WTC11 (cell line): ENCODE results near the gene PAQR6. TPM values are rescaled to one million over a fixed set of nuclear protein-coding genes. Genes with fewer than 3 reads are reported as not detected.

Source experiments
- ATAC-seq: fragments of 200-7000 bp; cut with Tn5 transposase; 2 replicates; pipeline ENCODE4 v1.10.0; 2021; ENCODE audit warnings: mild to moderate bottlenecking, moderate library complexity
- CTCF ChIA-PET: fragments of 300-600 bp; sonication (Branson Sonifier 250); formaldehyde crosslinking; loops from one replicate; lab custom pipeline; 2021; ENCODE audit warnings: antibody characterized with exemption; lab: Charles Lee
- POLR2A ChIA-PET: fragments of 350-600 bp; sonication (Branson Sonifier 250); formaldehyde crosslinking; loops from one replicate; lab custom pipeline; 2021; ENCODE audit warnings: antibody characterized with exemption; lab: Charles Lee
- DNase-seq: peaks from one replicate; pipeline ENCODE4 v3.0.0; 2021; ENCODE audit warnings: low spot score
- H3K27ac Mint-ChIP-seq: 2 replicates; pipeline ENCODE4 v1.8.0; 2021; ENCODE audit warnings: mixed read lengths
- H3K27me3 Mint-ChIP-seq: 2 replicates; pipeline ENCODE4 v1.8.0; 2021; ENCODE audit warnings: low read depth, mild to moderate bottlenecking, moderate library complexity, mixed read lengths
- H3K36me3 Mint-ChIP-seq: 2 replicates; pipeline ENCODE4 v1.8.0; 2021; ENCODE audit warnings: mixed read lengths
- H3K4me1 Mint-ChIP-seq: 2 replicates; pipeline ENCODE4 v1.8.0; 2022; ENCODE audit warnings: mixed read lengths
- H3K4me3 Mint-ChIP-seq: 2 replicates; pipeline ENCODE4 v1.8.0; 2021; ENCODE audit warnings: mild to moderate bottlenecking, moderate library complexity, mixed read lengths
- H3K9me3 Mint-ChIP-seq: 2 replicates; pipeline ENCODE4 v1.8.0; 2021; ENCODE audit warnings: mixed read lengths
- ATF1 ChIP-seq: sonication (generic); formaldehyde crosslinking; IDR thresholded peaks from 2 replicates; pipeline ENCODE4 v1.8.1; 2023; ENCODE audit warnings: mild to moderate bottlenecking, moderate library complexity, missing genetic modification reagents
- ELF4 ChIP-seq: sonication (generic); formaldehyde crosslinking; IDR thresholded peaks from 2 replicates; pipeline ENCODE4 v1.8.1; 2022; ENCODE audit warnings: low read depth, mild to moderate bottlenecking, moderate library complexity, missing genetic modification reagents
- GABPB1 ChIP-seq: sonication (generic); formaldehyde crosslinking; IDR thresholded peaks from 2 replicates; pipeline ENCODE4 v1.8.1; 2023; ENCODE audit warnings: mild to moderate bottlenecking, missing genetic modification reagents
- IRF2 ChIP-seq: sonication (generic); formaldehyde crosslinking; IDR thresholded peaks from 2 replicates; pipeline ENCODE4 v1.8.0; 2022; ENCODE audit warnings: low read depth, missing genetic modification reagents, borderline replicate concordance
- MYBL2 ChIP-seq: sonication (generic); formaldehyde crosslinking; IDR thresholded peaks from 2 replicates; pipeline ENCODE4 v1.8.1; 2023; ENCODE audit warnings: mild to moderate bottlenecking, moderate library complexity, missing genetic modification reagents
- OVOL2 ChIP-seq: fragments of 250-450 bp; sonication (Bioruptor Pico); IDR thresholded peaks from 2 replicates; pipeline ENCODE4 v1.9.0; 2021; ENCODE audit warnings: mild to moderate bottlenecking, borderline replicate concordance
- PRRX2 ChIP-seq: fragments of 250-450 bp; sonication (Bioruptor Pico); IDR thresholded peaks from 2 replicates; pipeline ENCODE4 v1.8.0; 2021; ENCODE audit warnings: mild to moderate bottlenecking
- ZNF138 ChIP-seq: sonication (generic); formaldehyde crosslinking; conservative IDR thresholded peaks from 2 replicates; pipeline ENCODE4 v1.8.1; 2022; ENCODE audit warnings: mild to moderate bottlenecking, moderate library complexity, missing genetic modification reagents
- ZNF219 ChIP-seq: sonication (generic); formaldehyde crosslinking; IDR thresholded peaks from 2 replicates; pipeline ENCODE4 v1.8.0; 2023; ENCODE audit warnings: missing genetic modification reagents, mild to moderate bottlenecking, borderline replicate concordance
- ZNF263 ChIP-seq: sonication (generic); formaldehyde crosslinking; IDR thresholded peaks from 2 replicates; pipeline ENCODE4 v1.8.1; 2022; ENCODE audit warnings: low read depth, mild to moderate bottlenecking, moderate library complexity, missing genetic modification reagents
- total RNA-seq: library from RNA; stranded (reverse); gene quantifications from 3 replicates; pipeline ENCODE4 v1.2.3, GENCODE V29; 2021
- TF ChIP-seq, protein P1 (sequence below): sonication (generic); formaldehyde crosslinking; IDR thresholded peaks from 2 replicates; pipeline ENCODE4 v1.8.1; 2022; ENCODE audit warnings: low read depth, missing genetic modification reagents, borderline replicate concordance
- TF ChIP-seq, protein P2 (sequence below): sonication (generic); formaldehyde crosslinking; IDR thresholded peaks from 2 replicates; pipeline ENCODE4 v1.8.1; 2022; ENCODE audit warnings: mild to moderate bottlenecking, moderate library complexity, missing genetic modification reagents
- TF ChIP-seq, protein P3 (sequence below): sonication (generic); formaldehyde crosslinking; IDR thresholded peaks from 2 replicates; pipeline ENCODE4 v1.8.1; 2023; ENCODE audit warnings: mild to moderate bottlenecking, missing genetic modification reagents
- TF ChIP-seq, protein P4 (sequence below): sonication (generic); formaldehyde crosslinking; IDR thresholded peaks from 2 replicates; pipeline ENCODE4 v1.8.0; 2023; ENCODE audit warnings: mild to moderate bottlenecking, missing genetic modification reagents
- TF ChIP-seq, protein P5 (sequence below): fragments of 200-600 bp; IDR thresholded peaks from 2 replicates; pipeline ENCODE4 v1.8.0; 2022; ENCODE audit warnings: antibody characterized with exemption
- TF ChIP-seq, protein P6 (sequence below): sonication (generic); formaldehyde crosslinking; IDR thresholded peaks from 2 replicates; pipeline ENCODE4 v1.8.0; 2022; ENCODE audit warnings: missing genetic modification reagents
- TF ChIP-seq, protein P7 (sequence below): sonication (generic); formaldehyde crosslinking; IDR thresholded peaks from 2 replicates; pipeline ENCODE4 v1.8.0; 2022; ENCODE audit warnings: mild to moderate bottlenecking, missing genetic modification reagents

PAQR6 gene
- total RNA-seq, 1 experiment from 2014 or later, result 5.9 TPM

DNA sequence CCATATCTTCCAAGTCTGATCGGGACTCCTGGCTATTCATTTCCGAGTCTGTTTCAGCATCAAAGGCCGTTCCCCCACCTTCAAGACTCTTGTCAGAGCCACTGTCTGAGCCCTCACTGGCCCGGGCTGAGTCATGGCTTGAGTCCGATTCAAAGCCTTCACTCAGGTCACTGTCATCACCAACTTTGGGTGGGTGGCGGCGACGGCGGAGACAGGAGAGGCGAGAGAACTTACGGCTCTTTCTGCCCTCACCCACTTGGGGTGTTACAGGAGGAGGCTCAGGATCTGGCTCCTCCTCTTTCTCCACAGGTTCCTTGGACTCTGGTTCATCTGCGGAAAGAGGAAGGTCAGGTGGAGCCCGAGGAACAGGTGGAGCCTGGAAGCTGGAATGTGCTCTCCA lies 18.2 kb upstream of the PAQR6 start:
- H3K27ac Mint-ChIP-seq, result no peak overlapping the region; the same call in 1 of the 2 replicates
- TF ChIP-seq ZNF263 (CRISPR knock-in tag), result no peak
- no peak for TF ChIP-seq ELF4 (CRISPR knock-in tag)
- TF ChIP-seq ZNF138 (CRISPR knock-in tag), result no peak
- no peak for TF ChIP-seq PRRX2 (CRISPR knock-in tag)
- TF ChIP-seq MYBL2 (CRISPR knock-in tag), result no peak
- TF ChIP-seq, all 79 proteins: peak for 0
- Mint-ChIP-seq H3K36me3 (peaks cover 71% of the 10 kb centered on the region), H3K9me3 (no peaks in the 10 kb centered on the region), H3K27me3 (no peaks in the 10 kb centered on the region), H3K4me3 (no peak overlapping the region), H3K4me1 (no peaks in the 10 kb centered on the region)
- ATAC-seq (no peak), DNase-seq (no peak)
- ChIA-PET CTCF (no interaction called here), POLR2A (no interaction called here)

DNA sequence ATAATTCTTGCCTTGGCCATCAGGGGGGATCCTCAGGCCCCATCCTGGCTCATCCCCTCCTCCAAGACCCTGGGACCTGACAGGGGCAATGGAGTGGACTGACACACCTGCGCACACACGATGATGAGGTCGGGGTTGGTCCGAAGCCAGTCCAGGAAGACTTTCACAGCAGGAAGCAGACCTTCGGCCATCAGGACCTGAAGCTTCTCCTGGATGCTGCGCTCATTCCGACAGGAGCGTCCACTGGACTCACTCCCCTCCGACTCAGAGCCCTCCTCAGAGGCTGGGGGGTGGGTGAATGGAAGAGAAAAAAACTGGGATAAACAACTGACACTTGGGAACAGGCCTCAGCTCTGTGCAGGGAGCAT lies 15.4 kb upstream of the PAQR6 start:
- ChIA-PET CTCF (no interaction called here), POLR2A (no interaction called here)
- H3K4me3 Mint-ChIP-seq, result no peak overlapping the region
- H3K4me1 Mint-ChIP-seq, result no peaks in the 10 kb centered on the region
- peaks cover 83% of the 10 kb centered on the region for H3K36me3 Mint-ChIP-seq
- no peak for ATAC-seq
- H3K9me3 Mint-ChIP-seq, result no peaks in the 10 kb centered on the region
- H3K27me3 Mint-ChIP-seq, result no peaks in the 10 kb centered on the region
- DNase-seq, result no peak
- H3K27ac Mint-ChIP-seq, result no peak overlapping the region
- TF ChIP-seq, protein P1, sequence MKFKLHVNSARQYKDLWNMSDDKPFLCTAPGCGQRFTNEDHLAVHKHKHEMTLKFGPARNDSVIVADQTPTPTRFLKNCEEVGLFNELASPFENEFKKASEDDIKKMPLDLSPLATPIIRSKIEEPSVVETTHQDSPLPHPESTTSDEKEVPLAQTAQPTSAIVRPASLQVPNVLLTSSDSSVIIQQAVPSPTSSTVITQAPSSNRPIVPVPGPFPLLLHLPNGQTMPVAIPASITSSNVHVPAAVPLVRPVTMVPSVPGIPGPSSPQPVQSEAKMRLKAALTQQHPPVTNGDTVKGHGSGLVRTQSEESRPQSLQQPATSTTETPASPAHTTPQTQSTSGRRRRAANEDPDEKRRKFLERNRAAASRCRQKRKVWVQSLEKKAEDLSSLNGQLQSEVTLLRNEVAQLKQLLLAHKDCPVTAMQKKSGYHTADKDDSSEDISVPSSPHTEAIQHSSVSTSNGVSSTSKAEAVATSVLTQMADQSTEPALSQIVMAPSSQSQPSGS, result no peak
- TF ChIP-seq, protein P2, sequence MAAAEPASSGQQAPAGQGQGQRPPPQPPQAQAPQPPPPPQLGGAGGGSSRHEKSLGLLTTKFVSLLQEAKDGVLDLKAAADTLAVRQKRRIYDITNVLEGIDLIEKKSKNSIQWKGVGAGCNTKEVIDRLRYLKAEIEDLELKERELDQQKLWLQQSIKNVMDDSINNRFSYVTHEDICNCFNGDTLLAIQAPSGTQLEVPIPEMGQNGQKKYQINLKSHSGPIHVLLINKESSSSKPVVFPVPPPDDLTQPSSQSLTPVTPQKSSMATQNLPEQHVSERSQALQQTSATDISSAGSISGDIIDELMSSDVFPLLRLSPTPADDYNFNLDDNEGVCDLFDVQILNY (CRISPR knock-in tag), result no peak
- no peak for TF ChIP-seq ATF1 (CRISPR knock-in tag)
- no peak for TF ChIP-seq ZNF138 (CRISPR knock-in tag)
- TF ChIP-seq, protein P3, sequence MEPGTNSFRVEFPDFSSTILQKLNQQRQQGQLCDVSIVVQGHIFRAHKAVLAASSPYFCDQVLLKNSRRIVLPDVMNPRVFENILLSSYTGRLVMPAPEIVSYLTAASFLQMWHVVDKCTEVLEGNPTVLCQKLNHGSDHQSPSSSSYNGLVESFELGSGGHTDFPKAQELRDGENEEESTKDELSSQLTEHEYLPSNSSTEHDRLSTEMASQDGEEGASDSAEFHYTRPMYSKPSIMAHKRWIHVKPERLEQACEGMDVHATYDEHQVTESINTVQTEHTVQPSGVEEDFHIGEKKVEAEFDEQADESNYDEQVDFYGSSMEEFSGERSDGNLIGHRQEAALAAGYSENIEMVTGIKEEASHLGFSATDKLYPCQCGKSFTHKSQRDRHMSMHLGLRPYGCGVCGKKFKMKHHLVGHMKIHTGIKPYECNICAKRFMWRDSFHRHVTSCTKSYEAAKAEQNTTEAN, result no peak
- no peak for TF ChIP-seq ZNF219 (CRISPR knock-in tag)
- TF ChIP-seq, protein P4, sequence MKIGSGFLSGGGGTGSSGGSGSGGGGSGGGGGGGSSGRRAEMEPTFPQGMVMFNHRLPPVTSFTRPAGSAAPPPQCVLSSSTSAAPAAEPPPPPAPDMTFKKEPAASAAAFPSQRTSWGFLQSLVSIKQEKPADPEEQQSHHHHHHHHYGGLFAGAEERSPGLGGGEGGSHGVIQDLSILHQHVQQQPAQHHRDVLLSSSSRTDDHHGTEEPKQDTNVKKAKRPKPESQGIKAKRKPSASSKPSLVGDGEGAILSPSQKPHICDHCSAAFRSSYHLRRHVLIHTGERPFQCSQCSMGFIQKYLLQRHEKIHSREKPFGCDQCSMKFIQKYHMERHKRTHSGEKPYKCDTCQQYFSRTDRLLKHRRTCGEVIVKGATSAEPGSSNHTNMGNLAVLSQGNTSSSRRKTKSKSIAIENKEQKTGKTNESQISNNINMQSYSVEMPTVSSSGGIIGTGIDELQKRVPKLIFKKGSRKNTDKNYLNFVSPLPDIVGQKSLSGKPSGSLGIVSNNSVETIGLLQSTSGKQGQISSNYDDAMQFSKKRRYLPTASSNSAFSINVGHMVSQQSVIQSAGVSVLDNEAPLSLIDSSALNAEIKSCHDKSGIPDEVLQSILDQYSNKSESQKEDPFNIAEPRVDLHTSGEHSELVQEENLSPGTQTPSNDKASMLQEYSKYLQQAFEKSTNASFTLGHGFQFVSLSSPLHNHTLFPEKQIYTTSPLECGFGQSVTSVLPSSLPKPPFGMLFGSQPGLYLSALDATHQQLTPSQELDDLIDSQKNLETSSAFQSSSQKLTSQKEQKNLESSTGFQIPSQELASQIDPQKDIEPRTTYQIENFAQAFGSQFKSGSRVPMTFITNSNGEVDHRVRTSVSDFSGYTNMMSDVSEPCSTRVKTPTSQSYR, result no peak
- no peak for TF ChIP-seq GABPB1 (CRISPR knock-in tag)
- TF ChIP-seq OVOL2 (CRISPR knock-in tag), result no peak
- TF ChIP-seq, protein P5, sequence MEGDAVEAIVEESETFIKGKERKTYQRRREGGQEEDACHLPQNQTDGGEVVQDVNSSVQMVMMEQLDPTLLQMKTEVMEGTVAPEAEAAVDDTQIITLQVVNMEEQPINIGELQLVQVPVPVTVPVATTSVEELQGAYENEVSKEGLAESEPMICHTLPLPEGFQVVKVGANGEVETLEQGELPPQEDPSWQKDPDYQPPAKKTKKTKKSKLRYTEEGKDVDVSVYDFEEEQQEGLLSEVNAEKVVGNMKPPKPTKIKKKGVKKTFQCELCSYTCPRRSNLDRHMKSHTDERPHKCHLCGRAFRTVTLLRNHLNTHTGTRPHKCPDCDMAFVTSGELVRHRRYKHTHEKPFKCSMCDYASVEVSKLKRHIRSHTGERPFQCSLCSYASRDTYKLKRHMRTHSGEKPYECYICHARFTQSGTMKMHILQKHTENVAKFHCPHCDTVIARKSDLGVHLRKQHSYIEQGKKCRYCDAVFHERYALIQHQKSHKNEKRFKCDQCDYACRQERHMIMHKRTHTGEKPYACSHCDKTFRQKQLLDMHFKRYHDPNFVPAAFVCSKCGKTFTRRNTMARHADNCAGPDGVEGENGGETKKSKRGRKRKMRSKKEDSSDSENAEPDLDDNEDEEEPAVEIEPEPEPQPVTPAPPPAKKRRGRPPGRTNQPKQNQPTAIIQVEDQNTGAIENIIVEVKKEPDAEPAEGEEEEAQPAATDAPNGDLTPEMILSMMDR, result no peak
- TF ChIP-seq, protein P6, sequence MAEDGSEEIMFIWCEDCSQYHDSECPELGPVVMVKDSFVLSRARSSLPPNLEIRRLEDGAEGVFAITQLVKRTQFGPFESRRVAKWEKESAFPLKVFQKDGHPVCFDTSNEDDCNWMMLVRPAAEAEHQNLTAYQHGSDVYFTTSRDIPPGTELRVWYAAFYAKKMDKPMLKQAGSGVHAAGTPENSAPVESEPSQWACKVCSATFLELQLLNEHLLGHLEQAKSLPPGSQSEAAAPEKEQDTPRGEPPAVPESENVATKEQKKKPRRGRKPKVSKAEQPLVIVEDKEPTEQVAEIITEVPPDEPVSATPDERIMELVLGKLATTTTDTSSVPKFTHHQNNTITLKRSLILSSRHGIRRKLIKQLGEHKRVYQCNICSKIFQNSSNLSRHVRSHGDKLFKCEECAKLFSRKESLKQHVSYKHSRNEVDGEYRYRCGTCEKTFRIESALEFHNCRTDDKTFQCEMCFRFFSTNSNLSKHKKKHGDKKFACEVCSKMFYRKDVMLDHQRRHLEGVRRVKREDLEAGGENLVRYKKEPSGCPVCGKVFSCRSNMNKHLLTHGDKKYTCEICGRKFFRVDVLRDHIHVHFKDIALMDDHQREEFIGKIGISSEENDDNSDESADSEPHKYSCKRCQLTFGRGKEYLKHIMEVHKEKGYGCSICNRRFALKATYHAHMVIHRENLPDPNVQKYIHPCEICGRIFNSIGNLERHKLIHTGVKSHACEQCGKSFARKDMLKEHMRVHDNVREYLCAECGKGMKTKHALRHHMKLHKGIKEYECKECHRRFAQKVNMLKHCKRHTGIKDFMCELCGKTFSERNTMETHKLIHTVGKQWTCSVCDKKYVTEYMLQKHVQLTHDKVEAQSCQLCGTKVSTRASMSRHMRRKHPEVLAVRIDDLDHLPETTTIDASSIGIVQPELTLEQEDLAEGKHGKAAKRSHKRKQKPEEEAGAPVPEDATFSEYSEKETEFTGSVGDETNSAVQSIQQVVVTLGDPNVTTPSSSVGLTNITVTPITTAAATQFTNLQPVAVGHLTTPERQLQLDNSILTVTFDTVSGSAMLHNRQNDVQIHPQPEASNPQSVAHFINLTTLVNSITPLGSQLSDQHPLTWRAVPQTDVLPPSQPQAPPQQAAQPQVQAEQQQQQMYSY, result no peak
- no peak for TF ChIP-seq IRF2 (CRISPR knock-in tag)
- TF ChIP-seq, protein P7, sequence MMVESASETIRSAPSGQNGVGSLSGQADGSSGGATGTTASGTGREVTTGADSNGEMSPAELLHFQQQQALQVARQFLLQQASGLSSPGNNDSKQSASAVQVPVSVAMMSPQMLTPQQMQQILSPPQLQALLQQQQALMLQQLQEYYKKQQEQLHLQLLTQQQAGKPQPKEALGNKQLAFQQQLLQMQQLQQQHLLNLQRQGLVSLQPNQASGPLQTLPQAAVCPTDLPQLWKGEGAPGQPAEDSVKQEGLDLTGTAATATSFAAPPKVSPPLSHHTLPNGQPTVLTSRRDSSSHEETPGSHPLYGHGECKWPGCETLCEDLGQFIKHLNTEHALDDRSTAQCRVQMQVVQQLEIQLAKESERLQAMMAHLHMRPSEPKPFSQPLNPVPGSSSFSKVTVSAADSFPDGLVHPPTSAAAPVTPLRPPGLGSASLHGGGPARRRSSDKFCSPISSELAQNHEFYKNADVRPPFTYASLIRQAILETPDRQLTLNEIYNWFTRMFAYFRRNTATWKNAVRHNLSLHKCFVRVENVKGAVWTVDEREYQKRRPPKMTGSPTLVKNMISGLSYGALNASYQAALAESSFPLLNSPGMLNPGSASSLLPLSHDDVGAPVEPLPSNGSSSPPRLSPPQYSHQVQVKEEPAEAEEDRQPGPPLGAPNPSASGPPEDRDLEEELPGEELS (CRISPR knock-in tag), result no peak
